TTC549 (cell line): ENCODE data around the gene ACER3.
"Not testable (repeated sequence)": the region's sequence is repeated elsewhere in the genome, so short reads cannot be mapped to it uniquely, and the experiment has no call there.

Experiments used
- FAIRE-seq: peaks from 2 replicates; lab custom pipeline; 2012; peaks lifted over from hg19 to GRCh38; lab: Jason Lieb, UNC

The ACER3 gene

GRCh38 chr11:76919887-76920746 is 59.4 kb downstream of the ACER3 start:
- FAIRE-seq, result peak; percentile 83

GRCh38 chr11:76927160-76927559 is 66.4 kb downstream of the ACER3 start:
- FAIRE-seq, result no peak

GRCh38 chr11:76935042-76935441 is 74.3 kb downstream of the ACER3 start:
- FAIRE-seq, result no peak

GRCh38 chr11:76939219-76939631 is 78.5 kb downstream of the ACER3 start:
- FAIRE-seq, result no peak

- FAIRE-seq, result no peak
Measured at GRCh38 chr11:76944225-76944624, 83.5 kb downstream of the ACER3 start.

GRCh38 chr11:76946223-76946622 is 85.5 kb downstream of the ACER3 start:
- no peak for FAIRE-seq

- FAIRE-seq, result no peak
Measured at GRCh38 chr11:76947190-76947589, 86.5 kb downstream of the ACER3 start.

- FAIRE-seq, result no peak
Measured at GRCh38 chr11:76947800-76948199, 87.1 kb downstream of the ACER3 start.

GRCh38 chr11:76955459-76956114 is 94.9 kb downstream of the ACER3 start:
- no peak for FAIRE-seq

GRCh38 chr11:76962583-76963416 is 102.1 kb downstream of the ACER3 start:
- FAIRE-seq, result no peak

GRCh38 chr11:76963417-76964168 is 102.9 kb downstream of the ACER3 start:
- not testable (repeated sequence) for FAIRE-seq

GRCh38 chr11:76972051-76972450 is 111.3 kb downstream of the ACER3 start:
- no peak for FAIRE-seq

GRCh38 chr11:76974179-76974891 is 113.6 kb downstream of the ACER3 start:
- FAIRE-seq, result no peak

GRCh38 chr11:76975513-76975912 is 114.8 kb downstream of the ACER3 start:
- no peak for FAIRE-seq

- no peak for FAIRE-seq
Measured at GRCh38 chr11:76977791-76978190, 117.1 kb downstream of the ACER3 start.

- FAIRE-seq, result no peak
Measured at GRCh38 chr11:76978239-76978638, 117.5 kb downstream of the ACER3 start.

GRCh38 chr11:76978818-76979217 is 118.1 kb downstream of the ACER3 start:
- no peak for FAIRE-seq

GRCh38 chr11:76980196-76980595 is 119.5 kb downstream of the ACER3 start:
- no peak for FAIRE-seq

GRCh38 chr11:76984743-76985142 is 124.0 kb downstream of the ACER3 start:
- no peak for FAIRE-seq

GRCh38 chr11:76987203-76987602 is 126.5 kb downstream of the ACER3 start:
- FAIRE-seq, result no peak

- no peak for FAIRE-seq
Measured at GRCh38 chr11:76990628-76991027, 129.9 kb downstream of the ACER3 start.
